Measurements from ENCODE around the gene C17orf107.
"Not testable (repeated sequence)": the region's sequence is repeated elsewhere in the genome, so short reads cannot be mapped to it uniquely, and the experiment has no call there.

Gene C17orf107

GRCh38 chr17:4901108-4901647, 1.8 kb downstream of the C17orf107 start:
- no peak for DNase-seq (ENCODE audit: low spot score)

- DNase-seq (ENCODE audit: low spot score), result no peak
Measured at GRCh38 chr17:4901648-4902344, 2.5 kb downstream of the C17orf107 start.

- no peak for DNase-seq (ENCODE audit: low spot score)
Measured at GRCh38 chr17:4902540-4902939, 3.2 kb downstream of the C17orf107 start.

- peak; percentile 64 for DNase-seq (ENCODE audit: low spot score)
Measured at GRCh38 chr17:4903051-4903818, 3.9 kb downstream of the C17orf107 start, which contains the start of gene CHRNE. Gene CHRNE, minus strand, starts transcription at chr17:4903098. Its CDS starts 35 bp downstream, at chr17:4903063.

- DNase-seq (ENCODE audit: low spot score), result not testable (repeated sequence)
Measured at GRCh38 chr17:4906642-4907041, 7.3 kb downstream of the C17orf107 start.

- DNase-seq (ENCODE audit: low spot score), result no peak
Measured at GRCh38 chr17:4908301-4908700, 9.0 kb downstream of the C17orf107 start.

- peak; percentile 90 for DNase-seq (ENCODE audit: low spot score)
Measured at GRCh38 chr17:4908711-4909496, 9.6 kb downstream of the C17orf107 start.

GRCh38 chr17:4913994-4914393, 14.7 kb downstream of the C17orf107 start:
- DNase-seq (ENCODE audit: low spot score), result peak; percentile 23

DNA sequence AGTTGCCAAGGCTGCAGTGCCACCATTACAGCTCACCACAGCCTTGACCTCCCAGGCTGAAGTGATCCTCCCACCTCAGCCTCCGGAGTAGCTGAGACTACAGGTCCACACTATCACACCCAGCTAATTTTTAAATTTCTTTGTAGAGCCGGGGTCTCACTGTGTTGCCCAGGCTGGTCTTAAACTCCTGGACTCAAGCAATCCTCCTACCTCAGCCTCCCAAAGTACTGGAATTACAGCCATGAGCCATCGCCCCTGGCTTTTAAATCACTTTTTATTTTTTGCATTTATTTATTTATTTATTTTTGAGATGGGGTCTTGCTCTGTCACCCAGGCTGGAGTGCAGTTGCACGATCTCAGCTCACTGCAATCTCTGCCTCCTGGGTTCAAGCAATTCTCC, 15.2 kb downstream of the C17orf107 start:
- not testable (repeated sequence) for DNase-seq (ENCODE audit: low spot score)

- no peak for DNase-seq (ENCODE audit: low spot score)
Measured at GRCh38 chr17:4919511-4920047, 20.2 kb downstream of the C17orf107 start.

DNA sequence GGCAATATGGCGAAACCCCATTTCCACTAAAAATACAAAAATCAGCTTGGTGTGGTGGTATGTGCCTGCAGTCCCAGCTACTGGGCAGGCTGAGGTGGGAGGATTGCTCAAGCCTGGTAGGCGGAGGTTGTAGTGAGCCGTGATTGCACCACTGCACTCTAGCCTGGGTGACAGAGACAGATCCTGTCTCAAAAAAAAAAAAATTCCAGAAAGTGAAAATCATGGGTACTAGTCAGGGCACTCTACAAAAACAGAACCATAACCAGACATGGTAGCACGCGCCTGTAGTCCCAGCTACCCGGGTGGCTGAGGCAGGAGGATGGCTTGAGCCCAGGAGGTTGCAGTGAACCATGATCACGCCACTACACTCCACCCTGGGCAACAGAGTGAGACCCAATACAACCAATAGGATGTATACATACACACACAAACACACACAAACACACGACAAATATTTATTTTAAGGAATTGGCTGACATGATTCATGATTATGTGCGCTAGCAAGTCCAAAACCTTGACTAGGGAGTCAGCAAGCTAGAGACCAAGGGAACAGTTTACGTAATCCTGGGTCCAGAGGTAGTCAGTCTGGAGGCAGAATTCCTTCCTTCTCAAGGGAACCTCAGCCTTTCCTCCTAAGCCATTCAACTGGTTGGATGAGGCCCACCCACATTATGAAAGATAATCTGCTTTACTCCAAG, 21.2 kb downstream of the C17orf107 start:
- DNase-seq (ENCODE audit: low spot score), result no peak

DNA sequence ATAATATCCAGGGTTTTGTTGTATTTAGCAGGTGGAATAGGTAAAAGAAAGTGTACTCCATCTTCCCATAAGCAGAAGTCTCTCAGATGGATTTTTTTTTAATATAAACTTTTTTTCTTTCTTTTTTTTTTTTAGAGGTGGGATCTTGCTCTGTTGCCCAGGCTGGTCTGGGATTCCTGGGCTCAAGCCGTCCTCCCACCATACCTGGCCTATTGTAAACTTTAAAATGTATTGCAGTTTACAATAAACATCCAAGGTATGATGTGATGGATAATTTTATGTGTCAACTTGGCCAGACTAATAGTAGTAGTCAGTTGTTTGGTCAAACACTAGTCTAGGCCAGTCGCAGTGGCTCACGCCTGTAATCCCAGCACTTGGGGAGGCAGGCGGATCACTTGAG, 22.0 kb downstream of the C17orf107 start:
- no peak for DNase-seq (ENCODE audit: low spot score)

DNA sequence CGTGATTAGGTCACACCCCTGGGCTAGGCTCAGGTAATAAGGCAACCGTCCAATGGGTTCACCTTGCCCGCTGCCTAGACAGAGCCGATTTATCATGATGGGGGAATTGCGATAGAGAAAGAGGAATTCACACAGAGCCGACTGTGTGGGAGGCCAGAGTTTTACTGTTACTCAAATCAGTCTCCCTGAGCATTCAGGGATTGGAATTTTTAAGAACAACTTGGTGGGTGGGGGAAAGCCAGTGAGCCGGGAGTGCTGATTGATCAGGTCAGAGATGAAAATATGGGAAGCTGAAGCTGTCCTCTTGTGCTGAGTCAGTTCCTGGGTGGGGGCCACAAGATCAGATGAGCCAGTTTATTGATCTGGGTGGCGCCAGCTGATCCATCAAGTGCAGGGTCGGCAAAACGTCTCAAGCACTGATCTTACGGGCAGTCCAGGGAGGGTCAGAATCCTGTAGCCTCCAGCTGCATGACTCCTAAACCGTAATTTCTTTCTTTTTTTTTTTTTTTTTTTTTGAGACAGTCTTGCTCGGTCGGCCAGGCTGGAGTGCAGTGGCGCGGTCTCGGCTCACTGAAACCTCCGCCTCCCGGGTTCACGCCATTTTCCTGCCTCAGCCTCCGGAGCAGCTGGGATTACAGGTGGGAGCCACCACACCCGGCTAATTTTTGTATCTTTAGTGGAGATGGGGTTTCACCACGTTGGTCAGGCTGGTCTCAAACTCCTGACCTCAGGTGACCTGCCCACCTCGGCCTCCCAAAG, 27.4 kb downstream of the C17orf107 start:
- not testable (repeated sequence) for DNase-seq (ENCODE audit: low spot score)

GRCh38 chr17:4928881-4929280, 29.5 kb downstream of the C17orf107 start:
- DNase-seq (ENCODE audit: low spot score), result no peak

DNA sequence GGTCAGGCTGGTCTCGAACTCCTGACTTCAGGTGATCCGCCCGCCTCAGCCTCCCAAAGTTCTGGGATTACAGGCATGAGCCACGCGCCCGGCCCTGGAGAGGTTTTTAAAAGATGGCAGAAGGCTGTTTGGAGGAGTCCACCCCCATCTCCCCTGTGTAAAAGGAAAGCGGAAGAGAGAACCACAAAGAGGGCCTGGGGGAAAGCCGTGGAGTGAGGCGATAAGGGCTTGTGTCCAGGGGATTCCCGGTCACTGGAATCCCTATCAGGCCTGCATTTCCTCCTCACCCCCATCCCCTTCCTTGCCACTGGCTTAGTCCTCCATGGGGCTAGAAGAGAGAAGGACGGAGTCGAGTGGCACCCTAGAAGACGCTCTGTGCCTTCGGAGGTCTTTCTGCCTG, 32.6 kb downstream of the C17orf107 start, which contains the start of gene GP1BA:
Gene GP1BA, plus strand, starts transcription at position 315 of the 400 bp plus-strand sequence. CDS start 328 bp downstream, outside the sequence.
- DNase-seq (ENCODE audit: low spot score), result no peak

GRCh38 chr17:4932756-4933155, 33.4 kb downstream of the C17orf107 start:
- no peak for DNase-seq (ENCODE audit: low spot score)

GRCh38 chr17:4933646-4934045, 34.3 kb downstream of the C17orf107 start:
- DNase-seq (ENCODE audit: low spot score), result no peak

GRCh38 chr17:4934173-4934979, 35.0 kb downstream of the C17orf107 start:
- DNase-seq (ENCODE audit: low spot score), result peak; percentile 51

DNA sequence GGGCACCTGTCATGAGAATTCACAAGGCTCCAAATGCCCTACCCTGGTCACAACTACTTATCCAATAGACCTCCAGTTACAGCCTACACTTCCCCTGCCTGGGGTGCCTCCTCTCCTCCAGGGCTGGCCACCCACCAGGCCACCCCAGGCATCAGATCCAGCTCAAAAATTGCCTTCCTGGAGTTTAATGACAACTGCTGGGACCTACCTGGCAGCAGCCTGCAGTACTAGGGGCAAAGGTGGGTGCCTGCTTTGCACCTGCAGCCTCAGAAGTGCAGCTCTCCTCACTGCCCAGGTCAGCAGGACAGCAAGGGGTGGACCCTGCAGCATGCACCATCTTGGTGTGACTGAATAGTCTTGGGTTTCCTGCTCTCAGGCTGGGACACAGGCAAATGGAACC, 36.3 kb downstream of the C17orf107 start:
- no peak for DNase-seq (ENCODE audit: low spot score)

- DNase-seq (ENCODE audit: low spot score), result no peak
Measured at GRCh38 chr17:4936436-4936835, 37.1 kb downstream of the C17orf107 start.

Measured in RKO (cell line).